HG02970 (cell line): Measurements from ENCODE around the gene POU2AF2.
"Not testable (repeated sequence)": the region's sequence is repeated elsewhere in the genome, so short reads cannot be mapped to it uniquely, and the experiment has no call there.

Experiments
- ATAC-seq: cut with Tn5 transposase; IDR thresholded peaks from one replicate; pipeline ENCODE4 v1.9.1; 2021; ENCODE audit warnings: mild to moderate bottlenecking, moderate library complexity, moderate number of reproducible peaks; ENCODE audit not compliant: unreplicated experiment, low FRiP score

Gene POU2AF2

GRCh38 chr11:111253630-111254029 lies 8.1 kb downstream of the POU2AF2 start:
- no peak for ATAC-seq

- ATAC-seq, result no peak
These were observed 12.5 kb downstream of the POU2AF2 start for GRCh38 chr11:111258046-111258445.

GRCh38 chr11:111259896-111260295 lies 14.4 kb downstream of the POU2AF2 start:
- no peak for ATAC-seq

GRCh38 chr11:111260811-111261210 lies 15.3 kb downstream of the POU2AF2 start:
- ATAC-seq, result no peak

GRCh38 chr11:111264646-111265045 lies 19.1 kb downstream of the POU2AF2 start:
- ATAC-seq, result no peak

GRCh38 chr11:111265421-111265820 lies 19.9 kb downstream of the POU2AF2 start:
- no peak for ATAC-seq

- not testable (repeated sequence) for ATAC-seq
These were observed 22.8 kb downstream of the POU2AF2 start for GRCh38 chr11:111268303-111268702.

GRCh38 chr11:111269146-111269868 lies 23.8 kb downstream of the POU2AF2 start:
- no peak for ATAC-seq

GRCh38 chr11:111272420-111272819 lies 26.9 kb downstream of the POU2AF2 start:
- no peak for ATAC-seq

- no peak for ATAC-seq
These were observed 37.1 kb downstream of the POU2AF2 start for GRCh38 chr11:111282562-111283075.

- no peak for ATAC-seq
These were observed 38.5 kb downstream of the POU2AF2 start for GRCh38 chr11:111283945-111284481.

- no peak for ATAC-seq
These were observed 39.9 kb downstream of the POU2AF2 start for GRCh38 chr11:111285189-111286091.

GRCh38 chr11:111291764-111292163 lies 46.2 kb downstream of the POU2AF2 start:
- no peak for ATAC-seq

- not testable (repeated sequence) for ATAC-seq
These were observed 46.9 kb downstream of the POU2AF2 start for GRCh38 chr11:111292408-111292807.

- ATAC-seq, result no peak
These were observed 50.7 kb downstream of the POU2AF2 start for GRCh38 chr11:111296196-111296595.

- no peak for ATAC-seq
These were observed 52.2 kb downstream of the POU2AF2 start for GRCh38 chr11:111297696-111298095.

- no peak for ATAC-seq
These were observed 53.0 kb downstream of the POU2AF2 start, which contains the start of gene POU2AF3 for GRCh38 chr11:111298413-111299100. Gene POU2AF3 (plus strand): TSS chr11:111298546. CDS start chr11:111298582, 36 bp downstream.

GRCh38 chr11:111299101-111300026 lies 53.8 kb downstream of the POU2AF2 start:
- ATAC-seq, result no peak

GRCh38 chr11:111300569-111300968 lies 55.0 kb downstream of the POU2AF2 start:
- ATAC-seq, result no peak
